Activated CD4-positive, alpha-beta memory T cell treated with anti-CD3 and anti-CD28 coated beads for 36 hours (primary cell): Measurements from ENCODE around the gene TPSB2. TPM values are rescaled to one million over a fixed set of nuclear protein-coding genes. Genes with fewer than 3 reads are reported as not detected.
A peak's percentile ranks its signal among the peaks of the same experiment; 100 is the strongest.
"Not testable (repeated sequence)": the region's sequence is repeated elsewhere in the genome, so short reads cannot be mapped to it uniquely, and the experiment has no call there.

Source experiments
- CTCF ChIA-PET: fragments of 350-600 bp; sonication (Branson Sonifier 250); formaldehyde crosslinking; loops from one replicate; lab custom pipeline; 2021; ENCODE audit warnings: antibody characterized with exemption, inconsistent platforms; lab: Charles Lee
- POLR2A ChIA-PET: fragments of 350-600 bp; sonication (Branson Sonifier 250); formaldehyde crosslinking; loops from one replicate; lab custom pipeline; 2021; ENCODE audit warnings: antibody characterized with exemption; lab: Charles Lee
- DNase-seq: peaks from one replicate; pipeline ENCODE4 v3.0.0-alpha.2; 2020
- H3K27ac Mint-ChIP-seq: one replicate; pipeline ENCODE4 v1.8.0; 2021; ENCODE audit warnings: mixed read lengths
- H3K27me3 Mint-ChIP-seq: one replicate; pipeline ENCODE4 v1.8.0; 2021; ENCODE audit warnings: mixed read lengths
- H3K36me3 Mint-ChIP-seq: one replicate; pipeline ENCODE4 v1.8.0; 2021; ENCODE audit warnings: mixed read lengths
- H3K4me1 Mint-ChIP-seq: one replicate; pipeline ENCODE4 v1.8.0; 2021; ENCODE audit warnings: low read depth, mixed read lengths
- H3K4me3 Mint-ChIP-seq: one replicate; pipeline ENCODE4 v1.8.0; 2021; ENCODE audit warnings: mild to moderate bottlenecking, mixed read lengths
- H3K9me3 Mint-ChIP-seq: one replicate; pipeline ENCODE4 v1.8.0; 2021; ENCODE audit warnings: mixed read lengths
- intact Hi-C: fragments of 100-400 bp; cut with micrococcal nuclease; formaldehyde crosslinking; loops from one replicate; pipeline ENCODE4 v1.15.1; 2023
- total RNA-seq, 2 experiments: library from RNA; stranded (reverse); gene quantifications; one replicate each; pipeline ENCODE4 v1.2.3, GENCODE V29; 2021

TPSB2 gene
- not detected for total RNA-seq

- H3K4me1 Mint-ChIP-seq, CTCF ChIA-PET, H3K27ac Mint-ChIP-seq, POLR2A ChIA-PET, H3K36me3 Mint-ChIP-seq, H3K4me3 Mint-ChIP-seq, intact Hi-C loops, DNase-seq, H3K9me3 Mint-ChIP-seq, H3K27me3 Mint-ChIP-seq: not testable (repeated sequence)
Measured at GRCh38 chr16:1230084-1230470, at the start of gene TPSB2. Gene TPSB2 (minus strand): TSS chr16:1230184. CDS start chr16:1229951, 233 bp downstream.

- Mint-ChIP-seq H3K9me3 (no peaks in the 10 kb centered on the region), H3K4me1 (no peaks in the 10 kb centered on the region), H3K27ac (no peak overlapping the region), H3K27me3 (peaks cover 16% of the 10 kb centered on the region), H3K36me3 (no peaks in the 10 kb centered on the region), H3K4me3 (no peak overlapping the region)
- ChIA-PET CTCF (no interaction called here), POLR2A (no interaction called here)
- intact Hi-C loops = no loop called here
- no peak for DNase-seq
Measured at GRCh38 chr16:1279081-1279944, 49.3 kb upstream of the TPSB2 start.

GRCh38 chr16:1278477-1278876 is 48.5 kb upstream of the TPSB2 start:
- Mint-ChIP-seq H3K4me3 (no peak overlapping the region), H3K27ac (no peak overlapping the region), H3K4me1 (no peaks in the 10 kb centered on the region), H3K36me3 (no peaks in the 10 kb centered on the region), H3K9me3 (no peaks in the 10 kb centered on the region), H3K27me3 (peaks cover 13% of the 10 kb centered on the region)
- CTCF ChIA-PET = no interaction called here
- POLR2A ChIA-PET = no interaction called here
- no peak for DNase-seq
- intact Hi-C loops = no loop called here

GRCh38 chr16:1277617-1278282 is 47.8 kb upstream of the TPSB2 start:
- intact Hi-C loops = no loop called here

GRCh38 chr16:1277151-1277598 is 47.2 kb upstream of the TPSB2 start:
- no peak for DNase-seq
- Mint-ChIP-seq H3K4me1 (no peaks in the 10 kb centered on the region), H3K4me3 (no peak overlapping the region), H3K27me3 (peaks cover 16% of the 10 kb centered on the region), H3K36me3 (no peaks in the 10 kb centered on the region), H3K27ac (no peak overlapping the region), H3K9me3 (no peaks in the 10 kb centered on the region)
- POLR2A ChIA-PET = no interaction called here
- intact Hi-C loops = no loop called here
- CTCF ChIA-PET = no interaction called here

More at GRCh38 chr16:1277617-1278282, 47.8 kb upstream of the TPSB2 start:
- no peaks in the 10 kb centered on the region for H3K36me3 Mint-ChIP-seq
- peaks cover 16% of the 10 kb centered on the region for H3K27me3 Mint-ChIP-seq
- no peak overlapping the region for H3K27ac Mint-ChIP-seq
- no peaks in the 10 kb centered on the region for H3K4me1 Mint-ChIP-seq
- no peak for DNase-seq
- H3K9me3 Mint-ChIP-seq = no peaks in the 10 kb centered on the region
- CTCF ChIA-PET = no interaction called here
- POLR2A ChIA-PET = no interaction called here
- no peak overlapping the region for H3K4me3 Mint-ChIP-seq

- Mint-ChIP-seq H3K4me1 (no peaks in the 10 kb centered on the region), H3K9me3 (no peaks in the 10 kb centered on the region), H3K4me3 (no peak overlapping the region), H3K27ac (no peak overlapping the region), H3K27me3 (peaks cover 16% of the 10 kb centered on the region), H3K36me3 (no peaks in the 10 kb centered on the region)
- no peak for DNase-seq
- CTCF ChIA-PET = no interaction called here
- POLR2A ChIA-PET = no interaction called here
- intact Hi-C loops = no loop called here
Measured at GRCh38 chr16:1276580-1276878, 46.5 kb upstream of the TPSB2 start.

GRCh38 chr16:1275791-1276579 is 46.0 kb upstream of the TPSB2 start:
- Mint-ChIP-seq H3K36me3 (no peaks in the 10 kb centered on the region), H3K27ac (no peak overlapping the region), H3K27me3 (peaks cover 16% of the 10 kb centered on the region), H3K4me1 (no peaks in the 10 kb centered on the region), H3K4me3 (no peak overlapping the region), H3K9me3 (no peaks in the 10 kb centered on the region)
- ChIA-PET CTCF (no interaction called here), POLR2A (no interaction called here)
- intact Hi-C loops = no loop called here
- no peak for DNase-seq

GRCh38 chr16:1274767-1275166 is 44.8 kb upstream of the TPSB2 start:
- CTCF ChIA-PET = no interaction called here
- peaks cover 16% of the 10 kb centered on the region for H3K27me3 Mint-ChIP-seq
- DNase-seq = no peak
- no peaks in the 10 kb centered on the region for H3K4me1 Mint-ChIP-seq
- no peak overlapping the region for H3K4me3 Mint-ChIP-seq
- no peak overlapping the region for H3K27ac Mint-ChIP-seq
- POLR2A ChIA-PET = no interaction called here
- H3K36me3 Mint-ChIP-seq = no peaks in the 10 kb centered on the region
- H3K9me3 Mint-ChIP-seq = no peaks in the 10 kb centered on the region
- intact Hi-C loops = no loop called here

- DNase-seq = no peak
- Mint-ChIP-seq H3K9me3 (no peaks in the 10 kb centered on the region), H3K4me3 (no peak overlapping the region), H3K27ac (no peak overlapping the region), H3K36me3 (no peaks in the 10 kb centered on the region), H3K4me1 (no peaks in the 10 kb centered on the region), H3K27me3 (peaks cover 16% of the 10 kb centered on the region)
- ChIA-PET POLR2A (no interaction called here), CTCF (no interaction called here)
- intact Hi-C loops = no loop called here
Measured at GRCh38 chr16:1273816-1274215, 43.8 kb upstream of the TPSB2 start.

GRCh38 chr16:1272453-1273198 is 42.6 kb upstream of the TPSB2 start:
- H3K4me1 Mint-ChIP-seq = no peaks in the 10 kb centered on the region
- ChIA-PET POLR2A (no interaction called here), CTCF (no interaction called here)
- H3K27me3 Mint-ChIP-seq = peaks cover 14% of the 10 kb centered on the region
- no peak overlapping the region for H3K27ac Mint-ChIP-seq
- DNase-seq = no peak
- no peaks in the 10 kb centered on the region for H3K9me3 Mint-ChIP-seq
- intact Hi-C loops = no loop called here
- no peaks in the 10 kb centered on the region for H3K36me3 Mint-ChIP-seq
- no peak overlapping the region for H3K4me3 Mint-ChIP-seq

GRCh38 chr16:1271724-1272413 is 41.9 kb upstream of the TPSB2 start:
- not testable (repeated sequence) for H3K4me3 Mint-ChIP-seq

More at GRCh38 chr16:1271724-1272413, 41.9 kb upstream of the TPSB2 start:
- H3K4me1 Mint-ChIP-seq, intact Hi-C loops, H3K36me3 Mint-ChIP-seq, H3K9me3 Mint-ChIP-seq, H3K27ac Mint-ChIP-seq, CTCF ChIA-PET, POLR2A ChIA-PET: not testable (repeated sequence)
- DNase-seq = peak; percentile 18
- H3K27me3 Mint-ChIP-seq = peaks cover 11% of the 10 kb centered on the region
